Measurements from ENCODE around the gene NRROS. TPM values are rescaled to one million over a fixed set of nuclear protein-coding genes. Genes with fewer than 3 reads are reported as not detected.

NRROS gene
- total RNA-seq, 6 experiments from 2014 or later = 0.07 to 0.23 (median 0.13) TPM; not detected in 1

GRCh38 chr3:196677353-196677752, 37.9 kb downstream of the NRROS start:
- no peaks in the 10 kb centered on the region; the same call in 1 of the 2 replicates for H3K9me3 Mint-ChIP-seq
- TF ChIP-seq CTCF (IDR thresholded peaks at IDR 0.05) = no peak
- H3K4me3 Mint-ChIP-seq = no peak overlapping the region
- DNase-seq = no peak
- H3K27ac Mint-ChIP-seq = no peak overlapping the region
- peaks cover 22% of the 10 kb centered on the region for H3K27me3 Mint-ChIP-seq (ENCODE audit: insufficient read depth)
- H3K36me3 Mint-ChIP-seq (ENCODE audit: low read depth) = no peaks in the 10 kb centered on the region
- H3K4me1 Mint-ChIP-seq (ENCODE audit: low read depth) = no peaks in the 10 kb centered on the region

DNA sequence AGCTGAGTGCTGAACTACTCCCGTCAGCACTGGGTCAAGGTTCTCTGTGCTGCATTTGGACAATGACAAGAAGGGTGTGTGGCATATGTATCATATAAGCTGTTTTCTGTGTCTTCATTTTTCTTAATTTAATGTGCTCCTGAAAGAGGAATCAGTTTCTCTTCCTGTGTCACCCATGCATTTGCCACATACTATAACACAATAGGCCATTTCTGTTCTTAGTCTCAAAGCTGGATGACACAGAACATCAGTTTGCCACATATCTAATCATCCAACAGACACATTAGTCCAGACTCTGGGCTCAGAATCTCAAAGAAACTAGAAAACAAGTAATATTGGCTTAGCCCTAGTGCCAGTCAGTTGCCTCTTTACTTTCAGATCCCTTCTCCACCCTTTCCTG, 38.4 kb downstream of the NRROS start:
- no peaks in the 10 kb centered on the region for H3K36me3 Mint-ChIP-seq (ENCODE audit: low read depth)
- no peak for DNase-seq
- H3K27me3 Mint-ChIP-seq (ENCODE audit: insufficient read depth) = peaks cover 22% of the 10 kb centered on the region
- no peaks in the 10 kb centered on the region; the same call in 1 of the 2 replicates for H3K9me3 Mint-ChIP-seq
- no peak overlapping the region for H3K27ac Mint-ChIP-seq
- no peak overlapping the region for H3K4me3 Mint-ChIP-seq
- no peaks in the 10 kb centered on the region for H3K4me1 Mint-ChIP-seq (ENCODE audit: low read depth)
- no peak for TF ChIP-seq CTCF (IDR thresholded peaks at IDR 0.05)

- Mint-ChIP-seq H3K36me3 (ENCODE audit: low read depth) (no peaks in the 10 kb centered on the region), H3K4me3 (peak overlapping the region; percentile 32; the same call in 1 of the 2 replicates), H3K4me1 (ENCODE audit: low read depth) (peaks cover 35% of the 10 kb centered on the region), H3K27me3 (ENCODE audit: insufficient read depth) (no peaks in the 10 kb centered on the region; the same call in 1 of the 2 replicates), H3K27ac (no peak overlapping the region), H3K9me3 (no peaks in the 10 kb centered on the region; the same call in 1 of the 2 replicates)
- peak; percentile 53 for DNase-seq
- peak; percentile 97 for TF ChIP-seq CTCF (IDR thresholded peaks at IDR 0.05)
Measured at GRCh38 chr3:196684548-196685407, 45.3 kb downstream of the NRROS start.

DNA sequence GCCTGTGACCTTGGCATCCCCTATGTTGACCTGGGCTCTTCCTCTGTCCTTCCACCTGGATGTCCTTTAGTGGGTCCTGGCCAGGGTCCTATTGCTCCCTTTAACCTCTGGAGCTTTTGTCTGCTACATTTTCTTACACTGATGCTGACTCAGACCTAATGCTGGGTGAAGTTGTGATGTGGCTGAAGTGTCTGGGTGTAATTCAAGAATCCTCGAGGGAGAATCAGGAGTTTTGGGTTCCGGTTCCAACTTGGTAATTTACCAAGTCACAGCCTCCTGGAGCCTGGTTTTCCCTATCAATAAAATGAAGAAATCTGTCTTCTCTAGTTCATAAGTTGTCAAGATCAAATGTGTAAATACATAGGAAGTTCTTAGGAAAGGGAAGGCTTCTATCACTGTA, 46.9 kb downstream of the NRROS start:
- no peak overlapping the region for H3K27ac Mint-ChIP-seq
- no peaks in the 10 kb centered on the region; the same call in 1 of the 2 replicates for H3K9me3 Mint-ChIP-seq
- DNase-seq = no peak
- no peak overlapping the region for H3K4me3 Mint-ChIP-seq
- peaks cover 9% of the 10 kb centered on the region for H3K27me3 Mint-ChIP-seq (ENCODE audit: insufficient read depth)
- peaks cover 35% of the 10 kb centered on the region for H3K4me1 Mint-ChIP-seq (ENCODE audit: low read depth)
- no peaks in the 10 kb centered on the region for H3K36me3 Mint-ChIP-seq (ENCODE audit: low read depth)
- no peak for TF ChIP-seq CTCF (IDR thresholded peaks at IDR 0.05)

- H3K27ac Mint-ChIP-seq = no peak overlapping the region; the same call in 1 of the 2 replicates
- H3K4me3 Mint-ChIP-seq = peak overlapping the region; percentile 37; the same call in 1 of the 2 replicates
- H3K4me1 Mint-ChIP-seq (ENCODE audit: low read depth) = peaks cover 35% of the 10 kb centered on the region
- peaks cover 17% of the 10 kb centered on the region for H3K27me3 Mint-ChIP-seq (ENCODE audit: insufficient read depth)
- H3K36me3 Mint-ChIP-seq (ENCODE audit: low read depth) = no peaks in the 10 kb centered on the region
- H3K9me3 Mint-ChIP-seq = no peaks in the 10 kb centered on the region
- no peak for TF ChIP-seq CTCF (IDR thresholded peaks at IDR 0.05)
- peak; percentile 19 for DNase-seq
Measured at GRCh38 chr3:196688349-196688748, 48.9 kb downstream of the NRROS start.
